ENCODE data around the gene TXNIP.

- TF ChIP-seq CTCF (IDR thresholded peaks at IDR 0.05) (no peak), POLR2A (IDR thresholded peaks at IDR 0.05) (no peak)
Observed at GRCh38 chr1:146036965-146037646, 40.7 kb upstream of the TXNIP start.

Data from breast epithelium (tissue), 3 donors.